Spleen (tissue), 11 donors: ENCODE measurements around the gene BCAT1. TPM values are rescaled to one million over a fixed set of nuclear protein-coding genes. Genes with fewer than 3 reads are reported as not detected.

Source experiments
- DNase-seq: peaks from one replicate; pipeline ENCODE4 v3.0.0-alpha.2; 2020
- H3K27ac ChIP-seq, 8 donors: fragments of 200-600 bp; sonication (generic) in 7 of 8; 1 replicate in 4 of 8; 2 replicates in 4 of 8; pipeline versions ENCODE4 v1.5.0 to v1.8.0; 2016 to 2021; ENCODE audit warnings: inconsistent platforms in 4 of 8, mild to moderate bottlenecking in 4 of 8, moderate library complexity in 1 of 8
- H3K27me3 ChIP-seq, 7 donors: fragments of 200-600 bp; sonication (generic) in 6 of 7; replicated peaks in 1 of 7; 1 replicate in 4 of 7; 2 replicates in 3 of 7; pipeline versions ENCODE4 v1.5.0 to v1.8.0; 2016 to 2021; ENCODE audit warnings: inconsistent platforms in 3 of 7, mild to moderate bottlenecking in 1 of 7
- H3K36me3 ChIP-seq, 6 donors: fragments of 200-600 bp; sonication (generic) in 5 of 6; 1 replicate in 4 of 6; 2 replicates in 2 of 6; pipeline versions ENCODE4 v1.5.0 to v1.8.0; 2016 to 2021; ENCODE audit warnings: inconsistent platforms in 2 of 6
- H3K4me1 ChIP-seq, 6 donors: fragments of 200-600 bp; sonication (generic) in 5 of 6; 1 replicate in 3 of 6; 2 replicates in 3 of 6; pipeline versions ENCODE4 v1.5.0 to v1.8.0; 2016 to 2021; ENCODE audit warnings: inconsistent platforms in 3 of 6
- H3K4me3 ChIP-seq, 8 donors: fragments of 200-600 bp; sonication (generic) in 7 of 8; 1 replicate in 4 of 8; 2 replicates in 4 of 8; pipeline versions ENCODE4 v1.5.0 to v1.8.0; 2016 to 2021; ENCODE audit warnings: inconsistent platforms in 4 of 8, mild to moderate bottlenecking in 4 of 8, moderate library complexity in 2 of 8
- H3K9me3 ChIP-seq, 8 donors: fragments of 200-600 bp; sonication (generic) in 7 of 8; 1 replicate in 4 of 8; 2 replicates in 4 of 8; pipeline versions ENCODE4 v1.5.0 to v1.8.0; 2016 to 2021; ENCODE audit warnings: inconsistent platforms in 4 of 8
- POLR2A ChIP-seq, 3 donors: fragments of 450-650 bp; IDR thresholded peaks; one replicate each; pipeline ENCODE4 v1.5.1; 2017; ENCODE audit warnings: antibody characterized with exemption in 3 of 3, mild to moderate bottlenecking in 1 of 3
- POLR2AphosphoS5 ChIP-seq, 3 donors: sonication (generic); formaldehyde crosslinking; IDR thresholded peaks; one replicate each; pipeline ENCODE4 v1.5.1; 2017; ENCODE audit warnings: antibody characterized with exemption in 3 of 3
- WGBS, 5 donors: extraction: QIAGEN DNeasy Blood & Tissue Kit in 3 of 5; methylation state at CpG; one replicate each; pipeline versions ENCODE4 v1.1.5 to v1.1.7; 2013 to 2018; 5-methylcytosine and 5-hydroxymethylcytosine counted together
- intact Hi-C: fragments of 100-400 bp; cut with DNase I; formaldehyde crosslinking; loops from one replicate; pipeline ENCODE4 v1.15.0; 2023; ENCODE audit warnings: low total_unique reads
- polyA plus RNA-seq, 3 donors: library from polyadenylated mRNA; stranded (reverse); fragments of 200-250 nt; gene quantifications; one replicate each; pipeline ENCODE4 v1.2.1, GENCODE V29; 2013
- total RNA-seq, 7 donors: library from RNA; depleted of rRNA in 3 of 7; stranded (reverse); fragments of >200 nt in 3 of 7; fragmentation: NEBNext Ultra II Directional in 4 of 7; extraction: Animal tissue kit (Norgen Biotek cat#: 25700) in 4 of 7; gene quantifications; one replicate each; pipeline versions ENCODE4 v1.1.0 to v1.2.1, GENCODE V29; 2016 to 2021
- TF ChIP-seq, protein P1 (sequence below), 11 experiments: fragments of 200-600 bp in 7 of 11; fragments of 450-650 bp in 4 of 11; sonication (generic) in 4 of 11; IDR thresholded peaks in 8 of 11; conservative IDR thresholded peaks in 3 of 11; 1 replicate in 7 of 11; 2 replicates in 4 of 11; pipeline versions ENCODE4 v1.4.0 to v1.8.0; 2016 to 2021; ENCODE audit warnings: antibody characterized with exemption in 11 of 11, inconsistent platforms in 4 of 11, mild to moderate bottlenecking in 1 of 11
- donor health status: healthy with polysubstance abuse.
- donor health status: DM: no; HTN: no; CAD: no; lungs with moderate emphysema.
- donor health status: DM: no; HTN: no; CAD: no.
- donor health status: Bipolar disorder and iron deficiency.
- donor health status: healthy.
- donor health status: DM: no; HTN: no; CAD: no.
- donor health status: DM: yes; HTN: yes; CAD: no.

BCAT1 gene
- total and polyA plus RNA-seq, 10 donors: 0.54 to 18.4 (median 8.7) TPM

GRCh38 chr12:24833513-24833912, 115.4 kb downstream of the BCAT1 start:
- H3K27ac ChIP-seq: no peak overlapping the region
- H3K27me3 ChIP-seq: no peaks in the 10 kb centered on the region
- H3K36me3 ChIP-seq: no peaks in the 10 kb centered on the region
- intact Hi-C loops: no loop called here
- H3K4me3 ChIP-seq: no peak overlapping the region
- WGBS, 5 donors: 84 to 89% (median 88%) methylated on average over 3 of the region's 3 CpGs
- no peaks in the 10 kb centered on the region for H3K9me3 ChIP-seq
- no peak for DNase-seq
- H3K4me1 ChIP-seq: peaks cover 0 to 16% (median 5%) of the 10 kb centered on the region in 6 donors
- TF ChIP-seq, protein P1, sequence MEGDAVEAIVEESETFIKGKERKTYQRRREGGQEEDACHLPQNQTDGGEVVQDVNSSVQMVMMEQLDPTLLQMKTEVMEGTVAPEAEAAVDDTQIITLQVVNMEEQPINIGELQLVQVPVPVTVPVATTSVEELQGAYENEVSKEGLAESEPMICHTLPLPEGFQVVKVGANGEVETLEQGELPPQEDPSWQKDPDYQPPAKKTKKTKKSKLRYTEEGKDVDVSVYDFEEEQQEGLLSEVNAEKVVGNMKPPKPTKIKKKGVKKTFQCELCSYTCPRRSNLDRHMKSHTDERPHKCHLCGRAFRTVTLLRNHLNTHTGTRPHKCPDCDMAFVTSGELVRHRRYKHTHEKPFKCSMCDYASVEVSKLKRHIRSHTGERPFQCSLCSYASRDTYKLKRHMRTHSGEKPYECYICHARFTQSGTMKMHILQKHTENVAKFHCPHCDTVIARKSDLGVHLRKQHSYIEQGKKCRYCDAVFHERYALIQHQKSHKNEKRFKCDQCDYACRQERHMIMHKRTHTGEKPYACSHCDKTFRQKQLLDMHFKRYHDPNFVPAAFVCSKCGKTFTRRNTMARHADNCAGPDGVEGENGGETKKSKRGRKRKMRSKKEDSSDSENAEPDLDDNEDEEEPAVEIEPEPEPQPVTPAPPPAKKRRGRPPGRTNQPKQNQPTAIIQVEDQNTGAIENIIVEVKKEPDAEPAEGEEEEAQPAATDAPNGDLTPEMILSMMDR (IDR thresholded peaks at IDR 0.05 in 8 of 11, conservative IDR thresholded peaks at IDR 0.05 in 3 of 11): no peak
- no peak for TF ChIP-seq POLR2AphosphoS5 (IDR thresholded peaks at IDR 0.05)
- TF ChIP-seq POLR2A (IDR thresholded peaks at IDR 0.05): no peak

GRCh38 chr12:24823808-24824515, 124.9 kb downstream of the BCAT1 start:
- Histone ChIP-seq H3K36me3 (no peaks in the 10 kb centered on the region), H3K9me3 (no peaks in the 10 kb centered on the region), H3K4me1 (peaks cover 0 to 27% (median 8%) of the 10 kb centered on the region in 6 donors), H3K27ac (peak overlapping the region in 1 of 8 donors; percentile 9), H3K4me3 (no peak overlapping the region), H3K27me3 (no peaks in the 10 kb centered on the region)
- intact Hi-C loops: no loop called here
- no peak for DNase-seq
- 62 to 70% (median 64%) methylated on average over 5 of the region's 5 CpGs for WGBS, 5 donors
- TF ChIP-seq POLR2AphosphoS5 (IDR thresholded peaks at IDR 0.05): no peak
- TF ChIP-seq POLR2A (IDR thresholded peaks at IDR 0.05): no peak
- TF ChIP-seq, protein P1 (IDR thresholded peaks at IDR 0.05 in 8 of 11, conservative IDR thresholded peaks at IDR 0.05 in 3 of 11): no peak

DNA sequence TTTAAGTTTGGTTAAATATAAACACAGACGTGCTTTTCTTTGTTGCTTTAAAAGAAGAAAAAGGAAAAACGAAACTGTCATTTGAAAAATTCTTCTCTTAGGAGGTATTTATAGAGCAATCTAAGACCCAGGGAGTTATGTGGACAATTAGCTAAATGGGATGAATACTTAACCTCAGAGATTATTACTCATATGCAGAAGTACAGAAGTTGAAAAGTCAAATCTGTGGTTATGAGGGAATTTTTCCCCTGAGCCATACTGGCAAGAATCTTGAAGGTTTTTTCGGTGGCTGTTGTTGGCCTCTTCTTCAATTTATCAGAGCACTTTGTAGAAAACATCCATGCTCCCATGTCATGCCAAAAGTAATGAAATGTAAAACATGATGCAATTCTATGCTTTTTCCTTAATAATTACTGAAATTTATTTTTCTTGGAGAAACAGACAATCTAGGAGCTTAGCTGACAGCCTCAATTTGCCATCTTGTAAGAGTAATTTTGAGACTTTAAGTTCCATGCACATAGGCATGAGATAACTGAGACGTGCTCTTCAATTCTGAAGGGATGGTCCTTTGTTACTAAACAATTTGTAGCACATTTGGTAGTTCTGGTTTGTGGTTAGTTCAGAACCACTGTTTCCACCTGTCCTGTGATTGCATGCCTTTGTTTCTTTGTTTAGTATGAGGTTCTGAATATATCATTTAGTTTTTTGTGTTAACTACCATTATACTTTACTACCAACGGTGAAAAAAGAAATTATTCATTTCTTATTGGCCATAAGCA, 126.6 kb downstream of the BCAT1 start:
- TF ChIP-seq, protein P1 (IDR thresholded peaks at IDR 0.05 in 8 of 11, conservative IDR thresholded peaks at IDR 0.05 in 3 of 11): no peak
- TF ChIP-seq POLR2AphosphoS5 (IDR thresholded peaks at IDR 0.05): no peak
- TF ChIP-seq POLR2A (IDR thresholded peaks at IDR 0.05): no peak
- Histone ChIP-seq H3K27me3 (no peaks in the 10 kb centered on the region), H3K9me3 (no peaks in the 10 kb centered on the region), H3K4me1 (peaks cover 0 to 27% (median 8%) of the 10 kb centered on the region in 6 donors), H3K4me3 (no peak overlapping the region), H3K36me3 (no peaks in the 10 kb centered on the region), H3K27ac (peak overlapping the region in 2 of 8 donors; percentile 30)
- intact Hi-C loops: no loop called here
- DNase-seq: no peak
- WGBS, 5 donors: 56 to 69% (median 64%) methylated on average over 5 of the region's 5 CpGs

GRCh38 chr12:24821691-24822090, 127.2 kb downstream of the BCAT1 start:
- peaks cover 0 to 27% (median 8%) of the 10 kb centered on the region in 6 donors for H3K4me1 ChIP-seq
- TF ChIP-seq, protein P1 (IDR thresholded peaks at IDR 0.05 in 8 of 11, conservative IDR thresholded peaks at IDR 0.05 in 3 of 11): no peak
- TF ChIP-seq POLR2AphosphoS5 (IDR thresholded peaks at IDR 0.05) (no peak), POLR2A (IDR thresholded peaks at IDR 0.05) (no peak)
- no peaks in the 10 kb centered on the region for H3K36me3 ChIP-seq
- intact Hi-C loops: no loop called here
- 62 to 89% (median 77%) methylated on average over 3 of the region's 3 CpGs for WGBS, 5 donors
- H3K27me3 ChIP-seq: no peaks in the 10 kb centered on the region
- no peak overlapping the region for H3K4me3 ChIP-seq
- no peaks in the 10 kb centered on the region for H3K9me3 ChIP-seq
- no peak for DNase-seq
- H3K27ac ChIP-seq: peak overlapping the region in 2 of 8 donors; percentile 30
